Subcutaneous adipose tissue (tissue), 4 donors: Measurements from ENCODE around the gene GCA. TPM values are rescaled to one million over a fixed set of nuclear protein-coding genes. Genes with fewer than 3 reads are reported as not detected.

Experiments
- total RNA-seq, 4 donors: library from RNA; depleted of rRNA; stranded (reverse); fragments of >200 nt; gene quantifications; one replicate each; pipeline ENCODE4 v1.1.0, GENCODE V29; 2016
- TF ChIP-seq, protein P1 (sequence below): fragments of 450-650 bp; IDR thresholded peaks from one replicate; pipeline ENCODE4 v1.5.1; 2016; ENCODE audit warnings: low read depth, mild to moderate bottlenecking, control low read depth, antibody characterized with exemption, moderate library complexity

Gene GCA
- total RNA-seq, 4 donors from 2014 or later = 17.0 to 74.3 (median 38.3) TPM

DNA sequence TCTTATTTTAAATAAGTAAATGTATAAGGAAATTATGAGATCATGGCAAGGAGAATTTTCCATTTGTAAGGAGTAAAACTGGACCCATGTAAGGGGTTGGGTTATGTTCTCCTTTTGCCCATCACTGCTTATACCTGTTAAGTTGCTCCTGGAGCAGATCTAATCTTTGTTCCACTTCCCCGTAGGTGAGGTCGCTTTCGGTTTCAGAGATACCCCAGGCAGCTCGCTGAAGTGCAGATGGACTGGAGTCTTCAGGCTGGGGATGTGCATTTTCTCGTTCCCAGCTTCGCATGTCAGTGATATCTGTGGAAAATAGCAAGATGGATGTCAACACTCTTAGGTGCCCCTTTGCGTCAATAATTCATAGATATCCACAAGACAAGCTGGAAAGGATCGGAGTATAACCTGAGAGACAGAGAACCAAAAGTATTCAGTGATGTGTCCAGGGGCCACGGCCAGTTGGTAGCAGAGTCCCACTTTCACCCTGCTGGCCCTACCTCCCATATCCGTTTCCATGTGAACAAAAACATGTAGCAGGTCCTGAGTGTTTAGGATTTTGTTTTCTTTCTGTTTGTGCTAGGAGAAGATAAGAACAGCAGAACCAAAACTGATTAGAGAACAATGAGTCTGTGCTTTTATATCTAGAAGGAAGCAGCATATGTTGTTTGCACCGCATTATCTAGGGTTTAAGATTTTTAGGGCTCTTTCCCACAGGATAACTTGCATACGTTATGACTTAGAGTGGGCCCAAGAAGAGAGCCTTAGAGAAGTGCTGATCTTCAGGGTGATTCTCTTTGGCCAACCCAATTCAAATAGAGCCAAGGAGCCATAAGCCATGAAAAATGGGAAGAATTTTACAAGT is 36.0 kb downstream of the GCA start:
- TF ChIP-seq, protein P1, sequence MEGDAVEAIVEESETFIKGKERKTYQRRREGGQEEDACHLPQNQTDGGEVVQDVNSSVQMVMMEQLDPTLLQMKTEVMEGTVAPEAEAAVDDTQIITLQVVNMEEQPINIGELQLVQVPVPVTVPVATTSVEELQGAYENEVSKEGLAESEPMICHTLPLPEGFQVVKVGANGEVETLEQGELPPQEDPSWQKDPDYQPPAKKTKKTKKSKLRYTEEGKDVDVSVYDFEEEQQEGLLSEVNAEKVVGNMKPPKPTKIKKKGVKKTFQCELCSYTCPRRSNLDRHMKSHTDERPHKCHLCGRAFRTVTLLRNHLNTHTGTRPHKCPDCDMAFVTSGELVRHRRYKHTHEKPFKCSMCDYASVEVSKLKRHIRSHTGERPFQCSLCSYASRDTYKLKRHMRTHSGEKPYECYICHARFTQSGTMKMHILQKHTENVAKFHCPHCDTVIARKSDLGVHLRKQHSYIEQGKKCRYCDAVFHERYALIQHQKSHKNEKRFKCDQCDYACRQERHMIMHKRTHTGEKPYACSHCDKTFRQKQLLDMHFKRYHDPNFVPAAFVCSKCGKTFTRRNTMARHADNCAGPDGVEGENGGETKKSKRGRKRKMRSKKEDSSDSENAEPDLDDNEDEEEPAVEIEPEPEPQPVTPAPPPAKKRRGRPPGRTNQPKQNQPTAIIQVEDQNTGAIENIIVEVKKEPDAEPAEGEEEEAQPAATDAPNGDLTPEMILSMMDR = no peak

DNA sequence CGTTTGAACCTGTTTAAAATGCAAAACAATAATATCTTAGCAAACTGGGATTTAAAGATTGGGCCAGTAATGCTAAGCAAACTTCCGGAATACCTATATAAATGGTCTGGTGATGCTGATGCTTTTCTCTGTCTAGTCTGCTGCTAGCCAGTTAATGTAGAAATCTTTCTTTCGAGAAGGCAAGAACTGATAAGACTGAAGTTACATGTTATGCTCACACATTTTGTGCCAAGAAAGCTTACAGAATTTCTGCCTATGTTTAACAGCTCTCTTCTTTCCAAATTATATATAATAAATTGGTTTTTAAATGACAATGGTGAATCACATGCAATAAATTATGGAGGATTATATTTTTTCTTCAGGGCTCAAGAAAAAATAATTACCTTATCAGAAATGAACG is 37.9 kb downstream of the GCA start:
- TF ChIP-seq, protein P1 = no peak

DNA sequence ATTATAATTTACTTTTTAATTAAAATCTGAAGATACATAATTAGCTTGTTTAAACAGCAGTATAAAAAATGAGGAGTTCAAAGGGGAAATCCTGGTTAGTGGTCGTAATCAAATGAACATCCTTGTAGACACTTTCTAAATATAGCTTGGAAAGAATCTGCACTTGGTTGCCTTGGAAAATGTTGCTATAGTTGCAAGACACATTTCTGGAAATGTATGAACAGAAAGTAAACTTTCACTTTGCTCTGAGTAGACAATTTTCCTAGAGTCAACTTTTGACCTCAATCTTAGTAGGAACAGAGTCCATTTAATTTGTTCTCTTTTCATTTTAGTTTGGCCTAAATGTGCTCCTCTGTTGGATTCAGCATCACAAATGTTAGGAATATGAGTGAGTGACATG is 38.3 kb downstream of the GCA start:
- TF ChIP-seq, protein P1 = no peak

DNA sequence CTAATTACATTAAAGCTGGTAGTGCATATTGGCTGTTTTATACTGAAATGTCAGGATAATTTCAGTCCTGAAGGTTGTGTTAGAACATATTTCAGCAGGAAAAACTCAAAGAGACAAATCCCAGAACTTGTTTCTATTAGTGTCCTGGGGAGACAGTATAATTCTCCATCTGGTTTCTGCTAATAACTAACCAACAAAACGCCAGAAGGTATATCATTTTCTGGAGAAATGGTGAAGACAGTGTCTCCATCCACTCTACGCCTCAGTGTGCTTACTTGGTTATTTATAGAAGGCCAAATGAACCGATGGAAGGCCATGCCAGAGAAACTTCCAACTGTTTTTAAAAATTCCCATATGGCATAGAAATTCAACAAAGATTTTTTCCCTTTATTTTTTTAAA is 41.6 kb downstream of the GCA start:
- TF ChIP-seq, protein P1 = no peak

DNA sequence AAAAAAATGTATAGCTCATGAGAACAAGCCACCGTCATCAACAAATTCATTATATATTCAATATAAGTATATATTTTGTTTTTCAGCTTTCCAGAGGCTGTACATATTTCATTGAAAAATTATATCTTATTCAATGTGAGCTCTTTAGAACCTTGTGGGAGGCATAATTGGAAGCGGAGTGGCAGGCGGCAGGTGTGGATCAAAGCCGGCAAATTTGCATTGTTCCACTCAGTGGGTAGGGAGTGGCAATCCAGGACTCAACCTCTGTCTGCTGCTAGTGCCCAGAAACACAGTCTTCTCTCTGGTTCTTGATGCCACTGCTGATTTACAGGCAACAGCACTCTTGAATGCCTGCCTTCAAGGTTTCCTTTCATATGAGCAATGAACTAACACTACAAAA is 46.9 kb downstream of the GCA start:
- TF ChIP-seq, protein P1 = no peak

DNA sequence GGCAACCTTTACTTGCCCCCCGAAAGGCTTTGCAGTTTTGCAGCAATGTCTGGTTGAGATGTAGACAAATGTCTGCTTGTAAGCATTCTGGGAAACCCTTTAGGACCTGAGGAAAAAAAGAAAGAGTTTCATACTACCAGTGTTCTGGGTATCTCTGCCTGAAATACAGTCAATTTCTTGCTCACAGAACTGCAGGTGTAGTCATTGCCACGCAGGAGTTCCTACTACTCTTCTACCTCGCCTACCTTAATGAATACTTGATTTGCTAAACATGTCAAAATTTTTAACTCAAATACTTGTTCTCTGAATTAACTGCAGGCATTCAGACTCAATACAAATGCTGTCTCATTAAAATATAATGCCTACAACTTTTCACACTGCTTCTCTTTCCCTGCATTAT is 56.4 kb downstream of the GCA start:
- TF ChIP-seq, protein P1 = no peak

DNA sequence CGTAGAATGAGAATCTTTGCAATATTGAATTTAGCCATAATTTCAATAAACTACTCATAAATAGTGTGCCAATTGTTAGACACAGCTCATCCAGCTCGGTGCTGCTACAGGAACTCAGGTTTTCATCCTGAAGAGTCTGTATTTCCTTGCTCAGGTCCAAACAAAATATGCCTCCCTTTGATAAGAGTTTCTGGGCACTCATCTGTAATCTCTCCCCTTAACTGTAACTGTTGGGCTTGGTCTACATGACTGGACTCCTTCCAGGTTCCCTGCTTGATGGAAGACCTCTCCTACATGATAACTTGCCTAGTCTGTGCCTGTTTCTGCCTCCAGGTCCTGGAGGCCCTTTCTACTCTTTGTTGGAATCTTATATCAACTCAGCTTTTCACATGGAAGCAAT is 57.9 kb downstream of the GCA start:
- TF ChIP-seq, protein P1 = no peak
